ENCODE measurements around the gene CTSW.
"Not testable (repeated sequence)": the region's sequence is repeated elsewhere in the genome, so short reads cannot be mapped to it uniquely, and the experiment has no call there.

CTSW gene

GRCh38 chr11:65879617-65880016 is at the start of gene CTSW:
CTSW (plus strand) TSS chr11:65879837; CDS start chr11:65879855, 18 bp downstream.
- DNase-seq: peak; percentile 38

- DNase-seq: not testable (repeated sequence)
These were observed 47.4 kb upstream of the CTSW start for GRCh38 chr11:65832231-65832630.

DNA sequence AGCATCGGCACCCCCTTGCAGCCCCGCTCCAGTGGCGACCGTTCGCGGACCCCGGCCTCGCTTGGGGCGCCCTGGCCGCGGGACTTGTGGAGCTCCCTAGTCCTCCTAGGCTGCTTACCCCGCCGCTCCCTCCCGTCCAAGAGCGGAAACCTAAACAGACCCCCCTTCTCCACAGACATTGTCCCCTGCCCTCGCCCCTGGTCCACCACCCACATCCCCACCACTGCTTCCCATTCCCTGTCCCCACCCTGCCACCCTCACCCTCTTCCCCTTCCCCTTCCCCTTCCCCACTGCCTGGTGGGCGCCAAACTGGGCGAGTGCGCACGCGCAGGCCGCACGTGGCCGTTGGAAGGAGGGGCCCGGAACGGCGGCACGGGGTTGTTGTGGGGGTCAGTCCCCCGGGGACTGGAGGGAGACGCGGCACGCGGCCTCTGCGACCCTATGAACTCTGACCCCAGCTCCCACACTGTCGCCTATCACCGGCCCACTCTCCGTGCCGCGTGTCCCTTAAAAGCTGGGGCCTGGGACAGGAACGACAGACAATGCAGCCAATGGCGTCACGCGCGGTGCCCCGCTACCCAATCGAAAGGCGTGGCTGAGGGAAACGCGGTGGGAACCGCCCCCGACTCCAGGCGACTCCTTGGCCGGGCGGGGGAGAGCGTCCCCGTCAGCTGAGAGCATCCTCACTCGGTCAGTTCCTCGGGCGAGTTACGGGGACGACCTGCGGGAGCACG is 46.2 kb upstream of the CTSW start, which contains the start of gene SNX32:
Gene SNX32, plus strand, starts transcription at position 667 of the 734 bp plus-strand sequence. CDS start 103 bp downstream, outside the sequence.
- DNase-seq: peak; percentile 91

DNA sequence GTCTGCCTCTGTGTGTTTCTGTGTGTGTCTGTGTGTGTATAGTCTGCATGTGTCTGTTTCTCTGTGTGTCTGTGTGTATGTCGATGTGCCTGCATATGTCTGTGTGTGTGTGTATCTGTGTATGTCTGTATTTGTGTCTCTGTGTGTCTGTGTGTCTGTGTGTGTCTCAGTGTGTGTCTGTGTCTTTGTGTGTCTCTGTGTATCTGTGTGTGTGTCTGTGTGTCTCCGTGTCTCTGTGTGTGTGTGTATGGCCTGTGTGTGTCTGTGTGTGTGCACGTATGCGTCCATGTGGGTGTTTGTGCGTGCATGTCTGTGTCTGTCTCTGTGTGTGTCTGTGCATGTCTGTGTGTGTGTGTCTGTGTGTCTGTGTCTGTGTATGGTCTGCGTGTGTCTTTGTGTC is 45.4 kb upstream of the CTSW start:
- no peak for DNase-seq

DNA sequence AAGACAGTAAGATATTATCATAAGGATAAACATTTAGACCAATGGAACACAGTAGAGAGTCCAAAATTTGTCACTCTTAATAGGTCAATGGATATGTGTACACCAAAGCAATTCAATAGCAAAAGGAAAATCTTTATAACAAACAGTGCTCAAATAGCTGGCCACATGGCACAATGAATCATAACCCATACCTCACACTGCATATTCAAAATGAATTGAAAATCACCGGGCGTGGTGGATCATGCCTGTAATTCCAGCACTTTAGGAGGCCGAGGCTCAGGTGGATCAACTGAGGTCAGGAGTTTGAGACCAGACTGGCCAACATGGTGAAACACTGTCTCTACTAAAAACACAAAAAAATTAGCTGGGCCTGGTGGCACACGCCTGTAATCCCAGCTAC is 37.5 kb upstream of the CTSW start:
- no peak for DNase-seq

GRCh38 chr11:65843811-65844210 is 35.8 kb upstream of the CTSW start:
- DNase-seq: no peak

DNA sequence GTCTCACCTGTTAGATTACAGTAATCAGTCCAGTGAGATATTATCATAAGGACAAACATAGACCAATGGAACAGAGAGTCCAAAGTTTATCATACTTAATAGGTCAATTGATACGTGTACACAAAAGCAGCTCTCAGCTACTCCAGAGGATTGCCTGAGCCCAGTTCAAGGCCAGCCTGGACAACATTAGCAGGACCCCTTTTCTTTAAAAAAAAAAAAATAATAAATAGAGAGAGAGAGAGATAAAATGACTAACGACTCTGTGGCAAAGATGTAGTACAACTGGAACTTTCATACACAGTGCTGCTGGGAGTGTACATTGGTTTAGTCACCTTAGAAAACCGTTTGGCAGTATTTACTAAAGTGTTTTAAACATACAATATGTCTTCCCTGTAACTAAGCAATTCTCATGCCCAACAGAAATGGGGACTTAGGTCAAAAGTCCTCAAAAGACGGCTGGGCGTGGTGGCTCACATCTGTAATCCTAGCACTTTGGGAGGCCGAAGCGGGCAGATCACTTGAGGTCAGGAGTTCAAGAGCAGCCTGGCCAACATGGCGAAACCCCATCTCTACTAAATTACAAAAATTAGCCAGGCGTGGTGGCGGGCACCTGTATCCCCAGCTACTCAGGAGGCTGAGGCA is 35.3 kb upstream of the CTSW start:
- no peak for DNase-seq

DNA sequence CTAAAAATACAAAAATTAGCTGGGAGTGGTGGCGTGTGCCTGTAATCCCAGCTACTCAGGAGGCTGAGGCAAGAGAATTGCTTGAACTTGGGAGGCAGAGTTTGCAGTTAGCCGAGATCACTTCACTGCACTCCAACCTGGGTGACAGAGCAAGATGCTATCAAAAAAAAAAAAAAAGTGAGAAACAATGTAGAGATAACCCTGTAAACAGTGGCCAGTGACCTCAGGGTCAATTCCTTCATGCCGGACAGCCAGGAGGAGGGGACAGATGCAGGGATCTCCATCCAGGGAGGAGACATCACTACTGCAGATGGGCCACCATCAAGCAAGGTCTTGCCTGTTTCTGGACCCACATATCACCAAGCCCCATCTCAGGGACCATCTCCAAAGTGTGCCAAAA is 31.9 kb upstream of the CTSW start:
- DNase-seq: no peak

GRCh38 chr11:65848693-65849092 is 30.9 kb upstream of the CTSW start:
- DNase-seq: not testable (repeated sequence)

- DNase-seq: no peak
These were observed 30.3 kb upstream of the CTSW start for GRCh38 chr11:65849366-65849765.

DNA sequence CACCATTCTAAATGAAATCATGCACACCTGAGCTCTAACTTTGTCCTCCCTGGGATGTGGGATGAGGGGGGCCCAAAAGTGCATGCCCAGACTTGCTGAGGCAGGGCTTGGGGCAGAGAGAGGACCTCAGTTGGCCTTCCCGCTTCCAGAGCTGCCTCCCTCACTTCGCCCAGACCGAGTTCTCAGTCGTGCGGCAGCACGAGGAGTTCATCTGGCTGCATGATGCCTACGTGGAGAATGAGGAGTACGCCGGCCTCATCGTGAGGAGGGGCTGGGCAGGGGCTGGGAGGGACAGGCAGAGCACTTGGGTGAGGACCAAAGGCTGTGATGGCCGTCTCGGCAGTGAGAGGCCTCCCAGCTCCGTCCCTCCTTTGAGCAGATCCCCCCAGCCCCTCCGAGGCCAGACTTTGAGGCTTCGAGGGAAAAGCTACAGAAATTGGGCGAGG is 29.8 kb upstream of the CTSW start:
- no peak for DNase-seq

GRCh38 chr11:65850217-65851082 is 29.2 kb upstream of the CTSW start:
- DNase-seq: no peak

GRCh38 chr11:65851083-65851579 is 28.5 kb upstream of the CTSW start:
- DNase-seq: no peak

DNA sequence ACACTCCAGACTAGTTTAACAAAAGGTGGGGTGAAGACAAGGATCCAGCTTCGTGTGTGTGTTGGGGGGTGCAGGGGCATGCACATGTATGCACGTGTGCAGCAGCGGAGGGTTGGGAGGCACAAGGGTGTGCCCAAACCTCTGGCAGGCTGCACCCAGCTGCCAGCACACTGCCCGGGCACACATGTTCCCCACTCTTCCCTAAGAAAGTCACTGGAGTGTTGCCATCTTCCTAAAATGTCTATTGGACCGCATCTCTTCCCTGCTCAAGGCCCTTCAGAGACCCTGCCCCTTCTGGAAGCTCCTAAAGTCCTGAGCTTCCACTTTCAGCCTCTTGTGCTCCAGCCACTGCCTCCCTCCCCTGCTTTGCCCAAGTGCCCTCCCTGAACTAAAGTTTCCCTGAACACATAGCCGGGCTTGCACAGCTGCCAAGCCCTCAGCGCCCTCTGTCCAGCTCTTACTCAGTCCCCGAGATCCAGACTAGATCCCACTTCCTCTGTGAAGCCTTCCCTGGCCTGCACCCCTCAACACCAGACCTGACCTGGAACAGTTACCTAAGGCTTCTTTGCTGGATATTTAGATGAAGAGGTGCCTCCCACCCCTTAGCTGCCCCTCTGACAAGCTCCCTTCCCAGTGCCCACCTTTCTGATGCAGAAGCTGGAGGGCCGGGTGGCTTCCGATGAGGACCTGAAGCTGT is 27.7 kb upstream of the CTSW start:
- no peak for DNase-seq

GRCh38 chr11:65852508-65853245 is 27.0 kb upstream of the CTSW start:
- no peak for DNase-seq

DNA sequence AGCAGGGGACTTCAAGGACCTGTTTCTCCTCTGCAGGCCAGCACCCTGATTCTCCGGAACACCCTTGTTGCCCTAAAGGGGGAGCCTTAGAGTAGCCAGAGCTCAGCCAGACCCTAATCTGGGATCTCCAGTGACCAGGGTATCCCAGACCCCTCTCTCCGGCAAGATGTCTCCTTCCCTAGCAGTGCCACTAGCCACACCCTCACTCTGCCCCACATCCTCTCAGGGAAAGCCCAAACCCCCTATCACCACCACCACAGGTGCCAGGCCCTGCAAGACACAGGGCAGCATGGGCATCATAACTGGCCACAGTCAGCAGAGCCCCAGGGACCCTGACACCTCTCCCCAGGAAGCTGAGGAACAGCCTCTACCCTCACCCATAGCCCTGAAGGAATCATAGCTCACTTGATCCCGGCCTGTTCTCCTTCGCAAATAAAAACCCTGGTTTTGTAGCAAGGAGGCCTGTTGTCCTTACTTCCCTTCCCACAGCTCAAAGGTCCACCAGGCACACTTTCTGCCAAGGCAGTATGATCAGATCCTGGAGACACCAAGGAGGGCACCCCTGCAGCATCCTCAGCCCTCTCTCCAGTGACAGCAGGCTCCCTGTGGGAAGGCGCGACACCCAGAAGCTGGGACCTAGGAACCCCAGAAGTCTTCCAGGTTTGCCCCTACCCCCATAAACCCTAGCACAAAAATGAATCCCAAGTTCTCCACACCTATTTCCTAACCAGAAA is 26.2 kb upstream of the CTSW start:
- DNase-seq: no peak

DNA sequence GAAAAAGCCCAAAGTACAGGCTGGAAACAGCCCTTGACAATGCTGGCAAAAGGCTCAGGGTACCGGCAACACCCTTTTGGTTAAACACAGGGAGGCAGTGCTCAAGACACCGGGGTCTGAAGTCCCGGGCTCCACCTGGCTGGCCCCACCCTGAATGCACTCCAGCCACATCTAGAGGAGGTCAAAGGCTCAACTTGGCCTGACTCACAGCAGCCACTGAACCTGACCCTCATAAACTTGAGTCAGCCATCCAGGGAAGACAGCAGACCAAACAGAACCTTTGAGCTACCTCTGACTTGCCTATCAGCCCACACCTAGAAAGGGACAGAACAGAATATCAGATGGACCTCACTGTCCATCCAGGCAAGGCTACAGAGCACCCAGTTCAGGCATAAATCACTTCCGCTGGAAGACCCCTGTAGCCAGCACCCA is 25.5 kb upstream of the CTSW start:
- DNase-seq: no peak

- DNase-seq: no peak
These were observed 24.5 kb upstream of the CTSW start for GRCh38 chr11:65854852-65855837.

DNA sequence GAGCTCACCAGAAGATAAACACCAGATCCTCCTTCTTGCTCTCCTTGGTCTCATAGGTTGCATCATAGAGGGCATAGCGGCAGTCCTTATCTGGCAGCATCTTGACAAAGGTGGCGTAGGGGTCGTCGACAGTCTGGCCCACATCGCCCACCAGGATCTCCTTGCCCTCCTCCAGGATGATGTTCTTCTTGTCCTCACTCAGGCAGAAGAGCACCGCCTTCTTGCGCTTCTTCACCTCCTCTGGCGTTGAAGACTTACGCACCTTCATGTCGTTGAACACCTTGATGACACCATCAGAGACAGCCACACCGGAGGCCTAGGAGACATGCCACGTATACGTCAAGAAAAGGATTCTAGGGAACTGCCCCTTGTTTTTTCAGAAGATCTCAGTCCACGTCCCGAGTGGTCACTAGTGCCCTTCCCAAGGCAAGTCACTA is 23.7 kb upstream of the CTSW start:
- no peak for DNase-seq

Data from activated effector memory CD4-positive, alpha-beta T cell treated with Interleukin-2 at 50 U/mL for 16 hours (primary cell).